H9 (cell line): Measurements from ENCODE around the gene TCERG1L. TPM values are rescaled to one million over a fixed set of nuclear protein-coding genes. Genes with fewer than 3 reads are reported as not detected.

Experiments
- DNase-seq: peaks from one replicate; pipeline ENCODE4 v3.0.0-alpha.2; 2017
- H2AFZ ChIP-seq: one replicate; pipeline ENCODE4 v1.6.1; 2013; ENCODE audit warnings: mild to moderate bottlenecking, low read length, control low read depth, moderate library complexity
- H2AK5ac ChIP-seq: 2 replicates; pipeline ENCODE4 v1.6.1; 2013; ENCODE audit warnings: low read length, control low read depth, mixed read lengths; ENCODE audit not compliant: insufficient read length
- H2BK120ac ChIP-seq: one replicate; pipeline ENCODE4 v1.6.1; 2013; ENCODE audit warnings: low read depth, mild to moderate bottlenecking, low read length, control low read depth, inconsistent platforms; ENCODE audit not compliant: poor library complexity, severe bottlenecking
- H2BK12ac ChIP-seq: 2 replicates; pipeline ENCODE4 v1.6.1; 2013; ENCODE audit warnings: low read length, control low read depth, mixed read lengths, low read depth; ENCODE audit not compliant: insufficient read length
- H2BK15ac ChIP-seq: 2 replicates; pipeline ENCODE4 v1.6.1; 2013; ENCODE audit warnings: low read depth, low read length, control low read depth
- H2BK20ac ChIP-seq: one replicate; pipeline ENCODE4 v1.6.1; 2013; ENCODE audit warnings: low read depth, mild to moderate bottlenecking, low read length, control low read depth, inconsistent platforms; ENCODE audit not compliant: poor library complexity, severe bottlenecking
- H2BK5ac ChIP-seq: 2 replicates; pipeline ENCODE4 v1.6.1; 2013; ENCODE audit warnings: low read length, control low read depth, mixed read lengths; ENCODE audit not compliant: insufficient read length
- H3K14ac ChIP-seq: 2 replicates; pipeline ENCODE4 v1.6.1; 2013; ENCODE audit warnings: low read length, control low read depth; ENCODE audit not compliant: insufficient read depth
- H3K18ac ChIP-seq: 2 replicates; pipeline ENCODE4 v1.6.1; 2013; ENCODE audit warnings: low read depth, mild to moderate bottlenecking, mixed read lengths, low read length, control low read depth; ENCODE audit not compliant: insufficient read length
- H3K23ac ChIP-seq: 2 replicates; pipeline ENCODE4 v1.6.1; 2013; ENCODE audit warnings: low read length, control low read depth, mixed read lengths, low read depth; ENCODE audit not compliant: insufficient read length
- H3K23me2 ChIP-seq: 2 replicates; pipeline ENCODE4 v1.6.1; 2013; ENCODE audit warnings: low read depth, mild to moderate bottlenecking, mixed read lengths, low read length, control low read depth; ENCODE audit not compliant: insufficient read length, poor library complexity, severe bottlenecking
- H3K27ac ChIP-seq: 2 replicates; pipeline ENCODE4 v1.5.1; 2013; ENCODE audit warnings: low read length, control low read depth, mixed read lengths, low read depth; ENCODE audit not compliant: insufficient read length
- H3K27me3 ChIP-seq: 2 replicates; pipeline ENCODE4 v1.6.1; 2013; ENCODE audit warnings: low read length, control low read depth, inconsistent platforms; ENCODE audit not compliant: insufficient read depth
- H3K4ac ChIP-seq: 2 replicates; pipeline ENCODE4 v1.6.1; 2013; ENCODE audit warnings: low read depth, mild to moderate bottlenecking, control low read depth, inconsistent platforms, low read length, moderate library complexity
- H3K4me1 ChIP-seq: 2 replicates; pipeline ENCODE4 v1.6.1; 2013; ENCODE audit warnings: low read length, control low read depth, inconsistent platforms; ENCODE audit not compliant: insufficient read depth
- H3K4me2 ChIP-seq: 2 replicates; pipeline ENCODE4 v1.6.1; 2013; ENCODE audit warnings: low read length, control low read depth, mixed read lengths; ENCODE audit not compliant: insufficient read length, insufficient read depth
- H3K56ac ChIP-seq: 2 replicates; pipeline ENCODE4 v1.6.1; 2013; ENCODE audit warnings: low read depth, mild to moderate bottlenecking, mixed read lengths, low read length, control low read depth; ENCODE audit not compliant: insufficient read length
- H3K79me1 ChIP-seq: 2 replicates; pipeline ENCODE4 v1.6.1; 2013; ENCODE audit warnings: low read depth, mild to moderate bottlenecking, moderate library complexity, low read length, control low read depth, inconsistent platforms; ENCODE audit not compliant: insufficient read depth, poor library complexity, severe bottlenecking
- H3K79me2 ChIP-seq: 2 replicates; pipeline ENCODE4 v1.6.1; 2013; ENCODE audit warnings: low read length, control low read depth, inconsistent platforms; ENCODE audit not compliant: insufficient read depth
- H3K9ac ChIP-seq: 2 replicates; pipeline ENCODE4 v1.6.1; 2013; ENCODE audit warnings: low read length, control low read depth, mixed read lengths; ENCODE audit not compliant: insufficient read length; ENCODE audit errors: extremely low read depth
- H3K9me3 ChIP-seq: one replicate; pipeline ENCODE4 v1.6.1; 2013; ENCODE audit warnings: low read depth, low read length, inconsistent platforms; ENCODE audit not compliant: control insufficient read depth
- H3T11ph ChIP-seq: one replicate; pipeline ENCODE4 v1.6.1; 2013; ENCODE audit warnings: mild to moderate bottlenecking, low read length, control low read depth, inconsistent platforms
- H4K20me1 ChIP-seq: one replicate; pipeline ENCODE4 v1.6.1; 2013; ENCODE audit not compliant: control insufficient read depth, insufficient read length, insufficient read depth
- H4K5ac ChIP-seq: 2 replicates; pipeline ENCODE4 v1.6.1; 2013; ENCODE audit warnings: low read depth, mild to moderate bottlenecking, mixed read lengths, low read length, control low read depth; ENCODE audit not compliant: insufficient read length
- H4K8ac ChIP-seq: replicated peaks from 2 replicates; pipeline ENCODE4 v1.6.1; 2013; ENCODE audit warnings: low read length, control low read depth, mixed read lengths, low read depth; ENCODE audit not compliant: insufficient read length
- H4K91ac ChIP-seq: 2 replicates; pipeline ENCODE4 v1.6.1; 2013; ENCODE audit warnings: low read depth, mild to moderate bottlenecking, moderate library complexity, mixed read lengths, low read length, control low read depth; ENCODE audit not compliant: insufficient read length
- H3K27ac Mint-ChIP-seq, 3 experiments: 2 replicates in 2 of 3; 3 replicates in 1 of 3; pipeline ENCODE4 v1.8.0; 2020 to 2021; ENCODE audit warnings: mixed read lengths in 3 of 3, mild to moderate bottlenecking in 1 of 3, moderate library complexity in 1 of 3
- H3K27me3 Mint-ChIP-seq: 2 replicates; pipeline ENCODE4 v1.8.0; 2021; ENCODE audit warnings: low read depth, mild to moderate bottlenecking, moderate library complexity, mixed read lengths
- H3K36me3 Mint-ChIP-seq, 3 experiments: 2 replicates in 2 of 3; 3 replicates in 1 of 3; pipeline ENCODE4 v1.8.0; 2020 to 2021; ENCODE audit warnings: low read depth in 3 of 3, mixed read lengths in 3 of 3; ENCODE audit not compliant: insufficient read depth in 1 of 3
- H3K4me1 Mint-ChIP-seq, 2 experiments: 2 replicates each; pipeline ENCODE4 v1.8.0; 2020; ENCODE audit warnings: mixed read lengths in 2 of 2
- H3K4me3 Mint-ChIP-seq, 2 experiments: 2 replicates in 1 of 2; 3 replicates in 1 of 2; pipeline ENCODE4 v1.8.0; 2020 to 2021; ENCODE audit warnings: mild to moderate bottlenecking in 2 of 2, mixed read lengths in 2 of 2, moderate library complexity in 1 of 2
- H3K9me3 Mint-ChIP-seq, 2 experiments: 2 replicates in 1 of 2; 3 replicates in 1 of 2; pipeline ENCODE4 v1.8.0; 2020; ENCODE audit warnings: mild to moderate bottlenecking in 2 of 2, mixed read lengths in 2 of 2, moderate library complexity in 1 of 2
- WGBS: extraction: QIAGEN DNeasy Blood & Tissue Kit; methylation state at CpG from one replicate; pipeline ENCODE4 v1.1.7; 2013; ENCODE audit warnings: missing lambda C conversion rate, low lambda C conversion rate, mixed read lengths; ENCODE audit not compliant: insufficient read length; ENCODE audit errors: extremely low coverage; 5-methylcytosine and 5-hydroxymethylcytosine counted together
- total RNA-seq: library from RNA; stranded (reverse); gene quantifications from 2 replicates; pipeline ENCODE4 v1.2.1, GENCODE V29; 2021
- TF ChIP-seq, protein P1 (sequence below): fragments of 200-600 bp; sonication (generic); conservative IDR thresholded peaks from 3 replicates; pipeline ENCODE4 v1.8.0; 2021; ENCODE audit warnings: antibody characterized with exemption, mild to moderate bottlenecking

The TCERG1L gene
- total RNA-seq, 1 experiment from 2014 or later = 3.3 TPM

DNA sequence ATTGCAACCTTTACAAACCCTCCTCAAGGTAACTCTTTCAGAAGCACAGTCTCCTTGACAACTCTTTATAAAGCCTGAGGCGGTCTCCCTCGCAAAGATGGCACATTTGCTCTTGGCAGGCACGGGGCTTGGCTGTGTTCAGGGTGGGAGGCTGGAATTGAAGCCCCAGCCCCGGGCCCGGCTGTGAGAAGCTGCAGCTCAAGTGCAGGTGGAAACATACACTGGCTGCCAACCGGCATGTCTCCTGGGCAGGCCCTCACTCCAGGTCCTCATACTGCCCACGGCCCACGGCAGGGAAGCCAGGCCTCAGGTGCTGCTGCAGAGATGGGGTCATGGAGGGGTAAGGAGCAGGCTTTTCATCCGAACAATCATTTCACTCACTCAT is 194.5 kb downstream of the TCERG1L start:
- Mint-ChIP-seq H3K36me3 (peaks cover 0 to 8% (median 8%) of the 10 kb centered on the region in 3 experiments; a peak in 3 of 7 replicates), H3K4me1 (peaks cover 9 to 14% of the 10 kb centered on the region in 2 experiments), H3K27ac (no peak overlapping the region), H3K9me3 (peaks cover 4 to 6% of the 10 kb centered on the region in 2 experiments; a peak in 3 of 5 replicates), H3K27me3 (no peaks in the 10 kb centered on the region; the same call in 1 of the 2 replicates), H3K4me3 (no peak overlapping the region)
- Histone ChIP-seq H2AK5ac (no peak overlapping the region), H4K20me1 (no peaks in the 10 kb centered on the region), H3K27ac (no peak overlapping the region), H3K9me3 (no peaks in the 10 kb centered on the region), H3K79me1 (no peaks in the 10 kb centered on the region), H2BK5ac (no peak overlapping the region), H3K23me2 (no peaks in the 10 kb centered on the region), H3K4ac (no peak overlapping the region), H3K27me3 (no peaks in the 10 kb centered on the region), H3K14ac (no peak overlapping the region), H3K56ac (no peak overlapping the region), H4K8ac (no peak overlapping the region), H4K91ac (no peak overlapping the region), H2AFZ (no peak overlapping the region), H2BK20ac (no peak overlapping the region), H3K79me2 (no peaks in the 10 kb centered on the region), H3K18ac (no peak overlapping the region), H2BK15ac (no peak overlapping the region), H2BK120ac (no peak overlapping the region), H2BK12ac (no peak overlapping the region), H3K4me2 (no peak overlapping the region), H3K4me1 (no peaks in the 10 kb centered on the region), H4K5ac (no peak overlapping the region), H3K9ac (no peak overlapping the region), H3T11ph (no peak overlapping the region), H3K23ac (no peak overlapping the region)
- no peak for DNase-seq
- TF ChIP-seq, protein P1, sequence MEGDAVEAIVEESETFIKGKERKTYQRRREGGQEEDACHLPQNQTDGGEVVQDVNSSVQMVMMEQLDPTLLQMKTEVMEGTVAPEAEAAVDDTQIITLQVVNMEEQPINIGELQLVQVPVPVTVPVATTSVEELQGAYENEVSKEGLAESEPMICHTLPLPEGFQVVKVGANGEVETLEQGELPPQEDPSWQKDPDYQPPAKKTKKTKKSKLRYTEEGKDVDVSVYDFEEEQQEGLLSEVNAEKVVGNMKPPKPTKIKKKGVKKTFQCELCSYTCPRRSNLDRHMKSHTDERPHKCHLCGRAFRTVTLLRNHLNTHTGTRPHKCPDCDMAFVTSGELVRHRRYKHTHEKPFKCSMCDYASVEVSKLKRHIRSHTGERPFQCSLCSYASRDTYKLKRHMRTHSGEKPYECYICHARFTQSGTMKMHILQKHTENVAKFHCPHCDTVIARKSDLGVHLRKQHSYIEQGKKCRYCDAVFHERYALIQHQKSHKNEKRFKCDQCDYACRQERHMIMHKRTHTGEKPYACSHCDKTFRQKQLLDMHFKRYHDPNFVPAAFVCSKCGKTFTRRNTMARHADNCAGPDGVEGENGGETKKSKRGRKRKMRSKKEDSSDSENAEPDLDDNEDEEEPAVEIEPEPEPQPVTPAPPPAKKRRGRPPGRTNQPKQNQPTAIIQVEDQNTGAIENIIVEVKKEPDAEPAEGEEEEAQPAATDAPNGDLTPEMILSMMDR = no peak
- WGBS = no CpG with 5 or more reads among the region's 9 CpGs
